ENCODE results near the gene FCHSD2. TPM values are rescaled to one million over a fixed set of nuclear protein-coding genes. Genes with fewer than 3 reads are reported as not detected.

FCHSD2 gene
- total RNA-seq, 3 donors from 2014 or later (not counting 1 experiment from before 2014, with no cell fraction given): 39.4 to 59.1 (median 42.1) TPM

- H3K27me3 ChIP-seq (ENCODE audit: control insufficient read depth, insufficient read depth, low read length): no peaks in the 10 kb centered on the region
- peak overlapping the region; percentile 66 for H3K4me3 ChIP-seq (ENCODE audit: low read length)
- DNase-seq (no peak), ATAC-seq (no peak)
- Mint-ChIP-seq H3K9me3 (no peaks in the 10 kb centered on the region), H3K27me3 (ENCODE audit: low read depth in 2 of 2) (no peaks in the 10 kb centered on the region), H3K4me3 (peak overlapping the region; percentile 94), H3K4me1 (peaks cover 49 to 57% of the 10 kb centered on the region in 2 donors), H3K36me3 (no peaks in the 10 kb centered on the region), H3K27ac (peak overlapping the region; percentile 98 to 100)
- peak overlapping the region; percentile 100 for H3K27ac ChIP-seq (ENCODE audit: low read length)
- no peak for TF ChIP-seq CTCF (IDR thresholded peaks at IDR 0.05)
- intact Hi-C loops (cut with micrococcal nuclease): no loop called here
- 47% methylated on average over 6 of the region's 7 CpGs for WGBS (ENCODE audit: insufficient coverage)
- peaks cover 43% of the 10 kb centered on the region for H3K36me3 ChIP-seq (ENCODE audit: control insufficient read depth, insufficient read depth, low read length)
- H3K9me3 ChIP-seq (ENCODE audit: control insufficient read depth, insufficient read depth, low read length): no peaks in the 10 kb centered on the region
- peaks cover 58% of the 10 kb centered on the region for H3K4me1 ChIP-seq (ENCODE audit: control insufficient read depth, insufficient read depth, low read length)
These were observed 325.6 kb downstream of the FCHSD2 start for GRCh38 chr11:72816404-72816990.

GRCh38 chr11:72815110-72815618, 327.0 kb downstream of the FCHSD2 start:
- peaks cover 51% of the 10 kb centered on the region for H3K4me1 ChIP-seq (ENCODE audit: control insufficient read depth, insufficient read depth, low read length)
- Mint-ChIP-seq H3K9me3 (no peaks in the 10 kb centered on the region), H3K4me3 (peak overlapping the region; percentile 94), H3K27me3 (ENCODE audit: low read depth in 2 of 2) (no peaks in the 10 kb centered on the region), H3K4me1 (peaks cover 50 to 63% of the 10 kb centered on the region in 2 donors), H3K36me3 (no peaks in the 10 kb centered on the region), H3K27ac (peak overlapping the region; percentile 98 to 100)
- H3K27ac ChIP-seq (ENCODE audit: low read length): peak overlapping the region; percentile 100
- peaks cover 30% of the 10 kb centered on the region for H3K36me3 ChIP-seq (ENCODE audit: control insufficient read depth, insufficient read depth, low read length)
- no peak for ATAC-seq
- no peak for DNase-seq
- intact Hi-C loops (cut with micrococcal nuclease): loop anchor here (2.0 kb wide), 1 partner anchor 328 kb away; the partner anchor contains the start of gene FCHSD2
- peak overlapping the region; percentile 66 for H3K4me3 ChIP-seq (ENCODE audit: low read length)
- no peaks in the 10 kb centered on the region for H3K27me3 ChIP-seq (ENCODE audit: control insufficient read depth, insufficient read depth, low read length)
- H3K9me3 ChIP-seq (ENCODE audit: control insufficient read depth, insufficient read depth, low read length): no peaks in the 10 kb centered on the region
- WGBS (ENCODE audit: insufficient coverage): under 1% methylated on average over 9 of the region's 13 CpGs
- TF ChIP-seq CTCF (IDR thresholded peaks at IDR 0.05): no peak

GRCh38 chr11:72814286-72815109, 327.6 kb downstream of the FCHSD2 start, which contains the start of gene ATG16L2:
Gene ATG16L2 (plus strand): TSS chr11:72814411. CDS start chr11:72814446, 35 bp downstream.
- Histone ChIP-seq H3K36me3 (ENCODE audit: control insufficient read depth, insufficient read depth, low read length) (peaks cover 25% of the 10 kb centered on the region), H3K4me3 (ENCODE audit: low read length) (peak within 1 kb of the TSS; percentile 66), H3K9me3 (ENCODE audit: control insufficient read depth, insufficient read depth, low read length) (no peaks in the 10 kb centered on the region), H3K27me3 (ENCODE audit: control insufficient read depth, insufficient read depth, low read length) (no peaks in the 10 kb centered on the region), H3K4me1 (ENCODE audit: control insufficient read depth, insufficient read depth, low read length) (peaks cover 51% of the 10 kb centered on the region), H3K27ac (ENCODE audit: low read length) (peak within 1 kb of the TSS; percentile 100)
- WGBS (ENCODE audit: insufficient coverage): under 1% methylated on average over 75 of the region's 75 CpGs
- H3K27me3 Mint-ChIP-seq (ENCODE audit: low read depth in 2 of 2): no peaks in the 10 kb centered on the region
- peaks cover 50 to 63% of the 10 kb centered on the region in 2 donors for H3K4me1 Mint-ChIP-seq
- intact Hi-C loops (cut with micrococcal nuclease): loop anchor here (2.0 to 5.0 kb wide), 2 partner anchors 328 to 592 kb away; partner anchors contain the start of genes FCHSD2 and INPPL1
- DNase-seq: peak; percentile 93 to 97
- TF ChIP-seq CTCF (IDR thresholded peaks at IDR 0.05): no peak
- no peaks in the 10 kb centered on the region for H3K9me3 Mint-ChIP-seq
- H3K36me3 Mint-ChIP-seq: no peaks in the 10 kb centered on the region
- H3K27ac Mint-ChIP-seq: peak within 1 kb of the TSS; percentile 98 to 100
- H3K4me3 Mint-ChIP-seq: peak within 1 kb of the TSS; percentile 99
- peak; percentile 66 to 88 (median 78) for ATAC-seq
